Parathyroid adenoma (tissue), 2 donors: ENCODE measurements around the gene DOCK7.

Experiments
- H2AFZ ChIP-seq: fragments of 300-600 bp; sonication (generic); one replicate; pipeline ENCODE4 v1.7.0; 2017; ENCODE audit warnings: antibody characterized with exemption, mild to moderate bottlenecking
- H3K27ac ChIP-seq: fragments of 300-600 bp; sonication (generic); one replicate; pipeline ENCODE4 v1.7.0; 2017
- H3K27me3 ChIP-seq: fragments of 300-600 bp; sonication (generic); one replicate; pipeline ENCODE4 v1.7.0; 2017; ENCODE audit warnings: low read length; ENCODE audit not compliant: control insufficient read depth, insufficient read depth
- H3K36me3 ChIP-seq: fragments of 300-600 bp; sonication (generic); one replicate; pipeline ENCODE4 v1.7.0; 2017; ENCODE audit warnings: low read length; ENCODE audit not compliant: control insufficient read depth, insufficient read depth
- H3K4me1 ChIP-seq: fragments of 300-600 bp; sonication (generic); one replicate; pipeline ENCODE4 v1.7.0; 2017; ENCODE audit warnings: control low read depth
- H3K4me2 ChIP-seq: fragments of 300-600 bp; sonication (generic); one replicate; pipeline ENCODE4 v1.7.0; 2017; ENCODE audit warnings: low read length
- H3K4me3 ChIP-seq: fragments of 300-600 bp; sonication (generic); one replicate; pipeline ENCODE4 v1.7.0; 2017; ENCODE audit warnings: low read depth, low read length
- H3K79me2 ChIP-seq: fragments of 300-600 bp; sonication (generic); one replicate; pipeline ENCODE4 v1.7.0; 2017; ENCODE audit warnings: control low read depth
- H3K9ac ChIP-seq: fragments of 300-600 bp; sonication (generic); one replicate; pipeline ENCODE4 v1.7.0; 2017; ENCODE audit warnings: mild to moderate bottlenecking
- H3K9me3 ChIP-seq: fragments of 300-600 bp; sonication (generic); one replicate; pipeline ENCODE4 v1.7.0; 2017; ENCODE audit warnings: low read length; ENCODE audit not compliant: control insufficient read depth
- CTCF ChIP-seq: fragments of 300-600 bp; sonication (generic); IDR thresholded peaks from one replicate; pipeline ENCODE4 v1.7.0; 2017; ENCODE audit warnings: antibody characterized with exemption, mild to moderate bottlenecking
- donor health status: primary hyperparathyroidism.

The DOCK7 gene

DNA sequence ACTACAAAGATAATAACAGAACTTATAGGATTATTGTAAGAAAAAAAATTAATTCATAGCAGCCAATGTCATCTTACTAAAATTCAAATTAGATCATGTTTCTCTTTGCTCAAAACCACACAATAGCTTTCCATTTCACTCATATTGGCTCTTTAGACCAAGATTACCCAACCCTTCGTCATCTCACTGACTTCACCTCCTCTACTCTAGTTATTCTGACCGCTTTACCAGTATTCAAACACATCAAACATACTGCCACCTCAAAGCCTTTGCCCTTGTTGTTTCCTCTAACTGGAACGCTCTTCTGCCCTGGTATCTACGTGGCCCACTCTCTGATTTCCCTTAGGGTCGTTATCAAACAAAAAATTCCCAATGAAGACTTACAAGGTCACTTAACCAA lies 89.1 kb downstream of the DOCK7 start:
- Histone ChIP-seq H3K9ac (no peak overlapping the region), H3K4me3 (no peak overlapping the region)
- TF ChIP-seq CTCF = no peak

GRCh38 chr1:62597281-62597680 lies 90.9 kb downstream of the DOCK7 start, which contains the start of gene ANGPTL3:
Gene ANGPTL3, plus strand, starts transcription at chr1:62597520. Its CDS starts 47 bp downstream, at chr1:62597567.
- H3K36me3 ChIP-seq = no peaks in the 10 kb centered on the region
- H3K79me2 ChIP-seq = no peaks in the 10 kb centered on the region
- H3K4me3 ChIP-seq = no peak within 1 kb of the TSS
- no peaks in the 10 kb centered on the region for H3K27me3 ChIP-seq
- no peak for TF ChIP-seq CTCF
- no peak within 1 kb of the TSS for H3K4me2 ChIP-seq
- no peaks in the 10 kb centered on the region for H3K9me3 ChIP-seq
- H3K9ac ChIP-seq = no peak within 1 kb of the TSS
- H3K4me1 ChIP-seq = no peaks in the 10 kb centered on the region
- no peak within 1 kb of the TSS for H2AFZ ChIP-seq
- H3K27ac ChIP-seq = no peak within 1 kb of the TSS

More for the DNA sequence above, 89.1 kb downstream of the DOCK7 start:
- Histone ChIP-seq H3K4me2 (no peak overlapping the region), H3K36me3 (no peaks in the 10 kb centered on the region), H3K4me1 (no peaks in the 10 kb centered on the region), H2AFZ (no peak overlapping the region), H3K27me3 (no peaks in the 10 kb centered on the region), H3K27ac (no peak overlapping the region), H3K79me2 (no peaks in the 10 kb centered on the region), H3K9me3 (no peaks in the 10 kb centered on the region)

DNA sequence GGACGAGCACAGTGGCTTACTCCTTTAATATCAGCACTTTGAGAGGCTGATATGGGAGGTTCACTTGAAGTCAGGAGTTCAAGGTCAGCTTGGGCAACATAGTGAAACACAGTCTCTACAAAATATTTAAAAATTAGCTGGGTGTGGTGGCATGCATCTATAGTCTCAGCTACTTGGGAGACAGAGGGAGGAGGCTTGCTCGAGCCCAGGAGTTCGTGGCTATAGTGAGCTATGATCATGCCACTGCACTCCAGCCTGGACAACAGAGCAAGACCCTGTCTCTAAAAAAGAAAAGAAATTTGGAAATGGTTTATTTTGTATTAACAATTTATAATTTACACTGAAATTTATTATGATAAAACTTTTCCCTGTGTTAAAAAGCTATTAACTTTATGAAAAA lies 92.5 kb downstream of the DOCK7 start:
- no peak for TF ChIP-seq CTCF
- Histone ChIP-seq H3K79me2 (no peaks in the 10 kb centered on the region), H3K36me3 (no peaks in the 10 kb centered on the region), H3K4me1 (no peaks in the 10 kb centered on the region), H2AFZ (no peak overlapping the region), H3K9me3 (no peaks in the 10 kb centered on the region), H3K9ac (no peak overlapping the region), H3K27ac (no peak overlapping the region), H3K4me3 (no peak overlapping the region), H3K27me3 (no peaks in the 10 kb centered on the region), H3K4me2 (no peak overlapping the region)

GRCh38 chr1:62593825-62594394 lies 94.3 kb downstream of the DOCK7 start:
- TF ChIP-seq CTCF = no peak
- no peaks in the 10 kb centered on the region for H3K36me3 ChIP-seq
- H3K27me3 ChIP-seq = no peaks in the 10 kb centered on the region
- no peak overlapping the region for H3K4me3 ChIP-seq
- H3K9ac ChIP-seq = no peak overlapping the region
- no peaks in the 10 kb centered on the region for H3K4me1 ChIP-seq
- H3K27ac ChIP-seq = no peak overlapping the region
- no peaks in the 10 kb centered on the region for H3K79me2 ChIP-seq
- no peak overlapping the region for H3K4me2 ChIP-seq
- no peaks in the 10 kb centered on the region for H3K9me3 ChIP-seq
- no peak overlapping the region for H2AFZ ChIP-seq

DNA sequence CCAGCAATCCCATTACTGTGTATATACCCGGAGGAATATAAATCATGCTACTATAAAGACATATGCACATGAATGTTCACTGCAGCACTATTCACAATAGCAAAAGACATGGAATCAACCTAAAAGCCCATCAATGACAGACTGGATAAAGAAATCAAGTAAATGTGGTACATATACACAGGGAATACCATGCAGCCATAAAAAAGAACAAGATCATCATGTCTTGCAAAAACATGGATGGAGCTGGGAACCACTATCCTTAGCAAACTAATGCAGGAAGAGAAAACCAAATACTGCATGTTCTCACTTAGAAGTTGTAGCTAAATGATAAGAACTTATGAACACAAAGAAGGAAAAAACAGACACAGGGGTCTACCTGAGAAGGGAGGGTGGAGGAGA lies 97.2 kb downstream of the DOCK7 start:
- H3K4me3 ChIP-seq = no peak overlapping the region
- H3K4me2 ChIP-seq = no peak overlapping the region
- no peaks in the 10 kb centered on the region for H3K79me2 ChIP-seq
- H3K27me3 ChIP-seq = no peaks in the 10 kb centered on the region
- H2AFZ ChIP-seq = no peak overlapping the region
- no peak overlapping the region for H3K27ac ChIP-seq
- H3K4me1 ChIP-seq = no peaks in the 10 kb centered on the region
- no peaks in the 10 kb centered on the region for H3K9me3 ChIP-seq
- H3K36me3 ChIP-seq = peaks cover 2% of the 10 kb centered on the region
- no peak overlapping the region for H3K9ac ChIP-seq
- TF ChIP-seq CTCF = no peak
